ENCODE measurements around the gene C11orf97.
"Not testable (repeated sequence)": the region's sequence is repeated elsewhere in the genome, so short reads cannot be mapped to it uniquely, and the experiment has no call there.

Gene C11orf97

DNA sequence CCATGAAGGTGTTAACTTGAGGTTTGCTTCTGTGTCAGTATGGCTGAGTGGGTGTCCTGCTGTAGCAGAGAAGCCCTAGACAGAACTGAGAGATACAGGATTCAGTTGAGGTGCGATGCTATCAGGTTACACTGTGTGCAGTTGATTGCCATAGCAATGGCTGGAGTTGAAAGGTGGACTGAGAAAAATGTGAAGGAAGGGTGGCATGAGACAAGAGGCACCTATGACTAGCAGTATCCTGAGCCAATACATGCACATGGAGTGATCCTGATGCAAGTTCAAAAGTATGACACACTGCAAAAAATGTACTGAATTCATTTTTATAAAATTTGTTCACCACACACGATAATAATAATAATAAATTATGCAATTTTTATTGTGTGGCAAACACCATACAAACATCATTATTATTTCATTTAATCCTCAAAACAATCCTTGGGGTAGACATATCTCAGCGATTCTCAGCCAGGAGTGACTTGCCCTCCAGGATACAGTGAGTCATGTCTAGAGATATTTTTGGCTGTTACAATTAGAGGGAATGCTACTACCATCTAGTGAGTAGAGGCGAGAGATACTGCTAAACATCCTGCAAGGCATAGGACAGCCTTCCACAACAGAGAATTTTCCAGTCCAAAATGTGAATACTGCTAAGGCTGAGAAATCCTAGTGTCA is 51.1 kb downstream of the C11orf97 start:
- Histone ChIP-seq H3K4me3 (ENCODE audit: low read depth, low read length) (no peak overlapping the region), H3K36me3 (no peaks in the 10 kb centered on the region), H3K4me1 (no peaks in the 10 kb centered on the region), H3K27me3 (no peaks in the 10 kb centered on the region), H3K9me3 (no peaks in the 10 kb centered on the region)
- DNase-seq: no peak
- TF ChIP-seq, protein P1, sequence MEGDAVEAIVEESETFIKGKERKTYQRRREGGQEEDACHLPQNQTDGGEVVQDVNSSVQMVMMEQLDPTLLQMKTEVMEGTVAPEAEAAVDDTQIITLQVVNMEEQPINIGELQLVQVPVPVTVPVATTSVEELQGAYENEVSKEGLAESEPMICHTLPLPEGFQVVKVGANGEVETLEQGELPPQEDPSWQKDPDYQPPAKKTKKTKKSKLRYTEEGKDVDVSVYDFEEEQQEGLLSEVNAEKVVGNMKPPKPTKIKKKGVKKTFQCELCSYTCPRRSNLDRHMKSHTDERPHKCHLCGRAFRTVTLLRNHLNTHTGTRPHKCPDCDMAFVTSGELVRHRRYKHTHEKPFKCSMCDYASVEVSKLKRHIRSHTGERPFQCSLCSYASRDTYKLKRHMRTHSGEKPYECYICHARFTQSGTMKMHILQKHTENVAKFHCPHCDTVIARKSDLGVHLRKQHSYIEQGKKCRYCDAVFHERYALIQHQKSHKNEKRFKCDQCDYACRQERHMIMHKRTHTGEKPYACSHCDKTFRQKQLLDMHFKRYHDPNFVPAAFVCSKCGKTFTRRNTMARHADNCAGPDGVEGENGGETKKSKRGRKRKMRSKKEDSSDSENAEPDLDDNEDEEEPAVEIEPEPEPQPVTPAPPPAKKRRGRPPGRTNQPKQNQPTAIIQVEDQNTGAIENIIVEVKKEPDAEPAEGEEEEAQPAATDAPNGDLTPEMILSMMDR (IDR thresholded peaks at IDR 0.05; ENCODE audit: low read depth, low read length): no peak

DNA sequence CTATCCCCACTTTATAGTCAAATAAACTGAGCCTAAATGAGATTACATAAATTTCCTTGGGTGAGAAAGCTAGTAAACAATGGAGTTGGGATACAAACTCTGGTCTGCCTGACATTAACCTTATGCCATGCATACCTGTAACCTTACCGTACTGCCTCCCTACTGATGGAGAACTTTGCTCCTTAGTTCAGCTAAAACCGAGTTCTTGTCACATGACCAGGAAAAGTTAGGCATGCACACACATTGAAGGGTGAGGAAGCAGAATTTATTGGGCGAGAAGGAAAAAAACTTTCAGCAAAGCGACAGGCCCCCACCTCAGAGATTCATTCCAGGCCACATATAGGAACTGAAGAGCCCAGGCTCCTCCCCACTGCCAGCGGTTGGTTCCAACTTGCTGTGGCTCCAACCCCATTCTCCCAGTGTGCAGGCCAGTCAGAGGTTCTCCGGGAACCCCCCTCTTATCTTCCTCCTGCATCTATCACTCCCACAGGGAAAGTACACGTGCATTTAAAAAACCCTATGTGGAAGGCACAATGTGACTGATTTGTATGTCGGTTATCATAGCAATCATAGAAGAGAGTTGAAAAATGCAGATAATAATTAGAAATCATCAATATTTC is 51.7 kb downstream of the C11orf97 start:
- no peaks in the 10 kb centered on the region for H3K27me3 ChIP-seq
- no peaks in the 10 kb centered on the region for H3K9me3 ChIP-seq
- no peaks in the 10 kb centered on the region for H3K36me3 ChIP-seq
- TF ChIP-seq, protein P1 (IDR thresholded peaks at IDR 0.05; ENCODE audit: low read depth, low read length): no peak
- no peak overlapping the region for H3K4me3 ChIP-seq (ENCODE audit: low read depth, low read length)
- H3K4me1 ChIP-seq: no peaks in the 10 kb centered on the region
- DNase-seq: no peak

DNA sequence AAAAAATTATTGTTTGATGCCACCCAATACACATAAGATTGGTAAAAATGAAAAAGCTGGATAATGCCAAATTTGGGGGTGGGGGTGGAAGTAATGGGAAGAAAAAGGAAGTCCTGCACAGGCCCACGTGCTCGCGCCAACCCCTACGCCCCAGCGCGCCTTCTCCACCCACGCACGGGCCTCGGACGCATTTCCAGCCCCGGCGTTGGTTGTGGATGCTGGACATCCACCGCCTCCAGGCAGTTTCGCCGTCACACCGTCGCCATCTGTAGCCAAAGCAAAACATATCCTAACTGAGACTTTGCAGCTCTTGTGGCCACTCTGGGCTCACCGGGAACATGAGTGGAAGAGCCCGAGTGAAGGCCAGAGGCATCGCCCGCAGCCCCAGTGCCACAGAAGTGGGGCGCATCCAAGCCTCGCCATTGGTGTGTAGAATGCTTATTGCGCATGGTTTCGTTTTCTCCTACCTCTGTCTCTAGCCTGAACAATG is 55.0 kb downstream of the C11orf97 start, which contains the start of gene PIWIL4:
PIWIL4 (plus strand) TSS at position 188 of the 490 bp plus-strand sequence; CDS start at position 339, 151 bp downstream.
- H3K27me3 ChIP-seq: no peaks in the 10 kb centered on the region
- DNase-seq: no peak
- H3K36me3 ChIP-seq: no peaks in the 10 kb centered on the region
- no peak within 1 kb of the TSS for H3K4me3 ChIP-seq (ENCODE audit: low read depth, low read length)
- TF ChIP-seq, protein P1 (IDR thresholded peaks at IDR 0.05; ENCODE audit: low read depth, low read length): no peak
- no peaks in the 10 kb centered on the region for H3K4me1 ChIP-seq
- H3K9me3 ChIP-seq: no peaks in the 10 kb centered on the region

DNA sequence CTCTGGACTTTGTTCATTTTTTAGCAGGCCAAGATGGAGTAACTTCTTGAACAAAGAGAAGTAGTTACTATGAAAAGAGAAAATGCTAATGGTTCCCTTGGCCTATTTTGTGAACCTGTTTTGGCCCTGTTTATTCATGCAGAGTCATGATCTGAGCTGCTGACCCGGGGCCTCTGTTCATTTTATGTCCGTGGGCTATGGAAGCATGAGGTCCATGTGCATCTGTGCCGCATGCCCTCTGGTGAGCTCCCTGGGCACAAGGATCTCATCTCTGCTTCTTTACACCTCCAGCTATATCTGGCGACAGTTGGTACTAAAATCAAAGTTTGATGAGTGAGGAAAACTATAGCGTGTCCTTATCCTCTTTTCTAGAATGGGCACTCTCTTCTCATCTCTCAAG is 55.9 kb downstream of the C11orf97 start:
- Histone ChIP-seq H3K36me3 (no peaks in the 10 kb centered on the region), H3K4me3 (ENCODE audit: low read depth, low read length) (no peak overlapping the region), H3K27me3 (no peaks in the 10 kb centered on the region), H3K4me1 (no peaks in the 10 kb centered on the region), H3K9me3 (no peaks in the 10 kb centered on the region)
- TF ChIP-seq, protein P1 (IDR thresholded peaks at IDR 0.05; ENCODE audit: low read depth, low read length): no peak
- DNase-seq: no peak

DNA sequence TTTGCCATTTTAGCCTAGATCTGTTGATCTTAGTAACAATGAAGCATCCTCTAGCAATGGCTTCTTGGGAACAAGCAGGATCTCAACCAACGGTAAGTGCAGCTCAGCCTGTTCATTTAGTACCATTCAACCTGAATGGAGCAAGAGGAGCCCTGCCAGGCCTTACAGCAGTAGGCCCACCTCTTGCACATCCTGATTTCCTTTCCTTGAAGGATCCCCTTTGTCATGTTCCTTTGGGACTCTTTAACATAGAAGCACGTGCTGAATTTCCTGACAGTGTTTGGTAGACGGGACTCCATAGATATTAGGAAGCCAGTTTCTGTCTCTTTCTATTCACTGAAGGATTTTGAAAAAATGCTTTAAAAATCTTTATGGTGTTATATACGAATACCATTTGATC is 56.5 kb downstream of the C11orf97 start:
- Histone ChIP-seq H3K4me3 (ENCODE audit: low read depth, low read length) (no peak overlapping the region), H3K27me3 (no peaks in the 10 kb centered on the region), H3K4me1 (no peaks in the 10 kb centered on the region), H3K36me3 (no peaks in the 10 kb centered on the region), H3K9me3 (no peaks in the 10 kb centered on the region)
- TF ChIP-seq, protein P1 (IDR thresholded peaks at IDR 0.05; ENCODE audit: low read depth, low read length): no peak
- no peak for DNase-seq

DNA sequence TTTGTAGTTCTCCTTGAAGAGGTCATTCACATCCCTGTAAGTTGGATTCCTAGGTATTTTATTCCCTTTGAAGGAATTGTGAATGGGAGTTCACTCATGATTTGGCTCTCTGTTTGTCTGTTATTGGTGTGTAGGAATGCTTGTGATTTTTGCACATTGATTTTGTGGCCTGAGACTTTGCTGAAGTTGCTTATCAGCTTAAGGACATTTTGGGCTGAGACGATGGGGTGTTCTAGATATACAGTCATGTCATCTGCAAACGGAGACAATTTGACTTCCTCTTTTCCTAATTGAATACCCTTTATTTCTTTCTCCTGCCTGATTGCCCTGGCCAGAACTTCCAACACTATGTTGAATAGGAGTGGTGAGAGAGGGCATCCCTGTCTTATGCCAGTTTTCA is 60.7 kb downstream of the C11orf97 start:
- not testable (repeated sequence) for H3K4me1 ChIP-seq; H3K27me3 ChIP-seq; H3K9me3 ChIP-seq; H3K4me3 ChIP-seq (ENCODE audit: low read depth, low read length); H3K36me3 ChIP-seq; DNase-seq

All from BE2C (cell line).